HG03442 (cell line): ENCODE results near the gene ZNF80.

Source experiments
- ATAC-seq: cut with Tn5 transposase; IDR thresholded peaks from one replicate; pipeline ENCODE4 v1.9.1; 2021; ENCODE audit warnings: mild to moderate bottlenecking, moderate library complexity; ENCODE audit not compliant: unreplicated experiment

The ZNF80 gene

DNA sequence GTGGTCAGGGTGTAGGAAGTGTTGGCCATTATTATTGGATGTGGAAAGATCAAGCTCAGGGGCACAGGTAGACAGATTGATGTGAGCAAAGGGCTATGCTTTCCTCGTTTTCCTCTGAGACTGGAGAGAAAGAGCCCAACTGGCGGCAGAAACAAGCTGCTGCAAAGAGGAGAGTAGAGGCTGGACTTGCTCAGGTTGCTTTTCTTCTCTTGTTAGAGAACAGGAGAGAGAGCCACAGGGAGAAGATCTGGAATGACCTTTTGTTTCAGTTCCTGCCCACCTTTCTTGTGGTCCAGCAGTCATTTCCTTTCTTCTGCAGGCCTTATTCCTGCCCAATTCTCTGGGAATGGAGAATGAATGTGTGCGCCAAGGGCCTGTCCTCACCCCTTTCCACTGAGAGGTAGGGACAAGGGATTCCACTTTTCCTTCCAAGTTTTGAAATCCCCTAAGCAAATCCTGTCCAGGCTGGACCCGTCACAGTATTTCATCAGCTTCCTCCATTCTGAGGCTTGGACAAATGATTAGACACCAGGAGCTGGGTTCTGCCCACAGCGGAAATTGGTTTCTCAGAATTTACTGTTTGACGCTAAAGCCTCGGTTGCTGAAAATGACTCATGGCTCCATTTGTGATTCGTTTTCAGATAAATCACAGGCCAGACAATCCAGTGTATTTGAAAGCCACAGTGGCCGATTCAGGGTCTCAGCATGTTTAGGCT lies 16.1 kb downstream of the ZNF80 start:
- ATAC-seq, result peak; percentile 35

DNA sequence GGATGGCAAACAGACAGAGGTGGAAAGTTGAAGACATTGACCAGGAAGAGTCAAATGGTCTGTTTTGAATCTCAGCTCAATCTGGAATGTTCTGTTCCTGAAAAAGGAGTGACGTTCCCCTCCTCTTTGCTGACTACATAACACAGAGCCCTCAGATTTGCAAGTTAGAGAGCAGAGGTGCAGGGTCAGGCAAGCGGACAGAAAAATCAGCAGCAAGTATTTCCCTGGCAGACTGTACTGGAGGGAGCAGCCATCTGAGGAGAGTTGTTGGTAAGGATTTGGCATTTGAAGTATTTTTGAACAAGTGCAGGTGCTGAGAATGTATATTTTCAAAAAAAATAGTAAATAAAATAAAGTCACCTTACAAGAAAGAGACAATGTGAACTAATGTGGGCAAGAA lies 17.6 kb downstream of the ZNF80 start:
- ATAC-seq, result no peak

DNA sequence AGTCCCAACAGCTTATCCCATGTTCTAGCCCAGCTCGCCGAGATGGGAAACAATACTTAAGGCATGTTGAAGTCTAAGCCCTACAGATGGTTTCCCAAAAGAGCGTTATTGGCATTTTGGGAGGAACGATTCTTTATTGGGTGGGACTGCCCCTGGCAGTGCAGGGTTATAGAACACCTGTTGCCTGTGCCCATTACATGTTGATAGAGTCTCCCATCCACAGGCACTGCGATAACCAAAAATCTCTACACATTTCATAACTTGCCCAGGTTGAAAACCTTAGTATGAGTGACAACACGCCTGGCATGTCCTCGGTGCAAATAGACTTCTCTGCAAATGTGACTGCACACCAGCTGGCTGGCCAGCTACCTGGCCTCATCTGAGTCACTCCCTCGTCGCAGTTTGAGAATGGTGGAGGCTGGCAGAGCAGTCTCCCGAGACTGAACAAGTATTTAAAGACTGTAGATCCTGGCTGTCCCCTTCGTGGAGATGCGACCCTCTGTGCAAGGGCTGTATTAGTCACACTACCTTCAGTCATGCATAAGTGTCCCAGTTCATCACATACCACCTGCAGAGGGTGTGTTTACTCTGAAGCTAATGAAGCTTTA lies 18.7 kb downstream of the ZNF80 start:
- ATAC-seq, result no peak

DNA sequence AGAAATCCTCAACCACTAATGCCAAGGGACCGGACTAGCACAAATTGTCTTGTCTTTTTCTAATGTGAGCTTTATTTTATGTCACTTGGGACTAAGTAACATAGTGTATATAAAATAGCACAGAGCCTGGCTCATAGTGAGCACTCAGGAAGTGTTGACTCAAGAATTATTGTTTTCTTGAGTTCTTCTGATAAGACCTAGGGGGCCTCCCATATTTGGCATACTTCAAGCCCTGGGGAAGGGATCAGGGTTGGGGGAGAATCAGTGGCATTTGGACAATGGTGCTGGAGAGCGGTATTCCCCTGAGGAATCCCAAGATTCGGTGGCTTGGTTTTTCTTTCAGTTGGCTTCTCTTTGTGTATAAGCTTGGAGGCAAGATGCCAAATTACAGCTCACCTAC lies 19.4 kb downstream of the ZNF80 start:
- no peak for ATAC-seq

DNA sequence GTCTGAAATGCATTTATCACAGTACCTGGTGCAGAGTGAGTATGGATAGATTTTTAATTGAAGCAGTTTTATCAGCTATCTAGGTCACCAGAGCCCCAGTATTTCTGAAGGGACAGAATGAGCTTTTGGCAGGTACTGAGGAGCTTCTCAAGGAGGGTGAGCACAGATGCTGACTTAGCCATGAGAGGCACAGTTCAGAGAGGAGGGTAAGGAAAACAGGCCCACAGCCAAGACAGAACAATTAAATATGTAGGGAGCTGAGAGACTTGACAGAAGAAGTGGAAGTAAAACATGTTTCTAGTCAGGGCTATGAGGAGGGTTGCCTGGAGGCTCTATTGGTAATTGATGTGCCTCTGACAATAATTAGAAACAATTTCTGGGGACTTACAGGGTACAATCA lies 20.1 kb downstream of the ZNF80 start:
- no peak for ATAC-seq

DNA sequence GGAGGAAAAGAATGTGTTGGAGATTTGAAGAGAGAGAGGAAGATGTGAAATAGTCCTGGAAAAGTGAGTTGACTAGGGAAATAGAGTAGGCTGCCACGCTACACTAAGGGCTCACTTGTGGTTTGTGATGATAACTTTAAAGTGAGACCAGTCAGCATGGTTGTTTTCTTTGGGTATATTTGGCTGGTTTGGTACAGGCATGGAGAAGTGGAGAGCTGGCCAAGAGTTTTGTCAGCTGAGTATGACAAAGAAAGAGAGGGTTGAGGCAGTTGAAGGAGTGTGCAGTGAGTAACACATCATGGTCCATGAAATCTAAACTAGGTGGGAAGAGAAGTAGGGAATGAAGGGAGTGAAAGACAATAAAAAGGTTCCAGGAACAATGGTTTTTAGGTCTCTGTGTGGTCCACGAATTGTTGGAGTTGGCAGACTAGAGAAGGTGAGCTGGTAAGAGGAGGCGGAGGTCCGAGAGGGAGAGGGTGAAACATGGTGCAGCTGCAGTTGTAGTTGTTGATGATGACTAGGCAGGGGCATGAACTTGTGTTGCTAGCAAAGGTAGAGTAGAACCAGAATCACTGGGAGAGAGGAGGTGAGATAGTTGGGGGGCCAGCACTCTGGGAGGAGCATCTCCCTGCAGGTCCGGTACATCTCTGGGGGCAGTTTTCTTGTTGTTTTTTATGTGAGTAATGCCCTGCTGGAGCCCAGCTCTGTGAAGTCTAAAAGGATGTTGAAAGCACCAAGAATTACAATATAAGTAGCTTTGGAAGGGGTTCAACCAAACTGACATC lies 21.0 kb downstream of the ZNF80 start:
- ATAC-seq, result no peak

DNA sequence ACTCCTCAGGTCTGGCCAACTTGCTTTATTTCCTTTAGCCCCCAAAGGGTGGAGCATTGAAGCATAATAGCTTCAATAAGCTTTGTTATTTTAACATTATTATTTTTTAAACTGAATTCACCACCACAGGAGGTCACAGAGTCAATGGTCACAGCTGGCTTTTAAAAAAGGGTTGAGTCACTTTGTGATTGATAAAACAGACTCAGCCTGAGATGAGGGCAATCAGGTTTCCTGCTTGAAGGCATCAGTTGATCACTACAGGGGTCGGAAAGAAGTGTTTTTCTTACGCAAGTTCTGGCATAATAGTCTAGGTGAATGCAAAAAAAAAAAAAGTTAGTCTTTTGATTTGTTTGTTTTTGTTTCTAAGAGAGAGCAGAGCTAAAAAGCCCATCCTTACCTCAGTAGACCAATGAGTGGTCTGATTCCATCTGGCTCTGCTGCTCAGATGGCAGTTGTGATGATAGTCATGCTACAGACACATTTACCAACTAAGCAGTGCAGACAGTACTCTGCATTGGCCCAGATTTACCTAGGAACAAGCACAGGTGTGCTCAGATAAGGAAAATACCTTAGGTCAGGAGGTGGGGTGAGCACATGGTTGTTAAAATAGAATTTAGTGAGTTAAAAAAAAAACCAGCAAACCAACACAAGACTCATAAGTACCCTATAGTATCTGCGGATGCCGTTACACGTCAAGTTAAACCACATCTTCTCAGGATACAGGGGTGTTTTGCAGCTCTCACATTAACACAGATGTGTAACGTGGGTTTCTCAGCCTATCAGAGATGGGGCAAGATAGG lies 22.6 kb downstream of the ZNF80 start:
- ATAC-seq, result peak; percentile 18

DNA sequence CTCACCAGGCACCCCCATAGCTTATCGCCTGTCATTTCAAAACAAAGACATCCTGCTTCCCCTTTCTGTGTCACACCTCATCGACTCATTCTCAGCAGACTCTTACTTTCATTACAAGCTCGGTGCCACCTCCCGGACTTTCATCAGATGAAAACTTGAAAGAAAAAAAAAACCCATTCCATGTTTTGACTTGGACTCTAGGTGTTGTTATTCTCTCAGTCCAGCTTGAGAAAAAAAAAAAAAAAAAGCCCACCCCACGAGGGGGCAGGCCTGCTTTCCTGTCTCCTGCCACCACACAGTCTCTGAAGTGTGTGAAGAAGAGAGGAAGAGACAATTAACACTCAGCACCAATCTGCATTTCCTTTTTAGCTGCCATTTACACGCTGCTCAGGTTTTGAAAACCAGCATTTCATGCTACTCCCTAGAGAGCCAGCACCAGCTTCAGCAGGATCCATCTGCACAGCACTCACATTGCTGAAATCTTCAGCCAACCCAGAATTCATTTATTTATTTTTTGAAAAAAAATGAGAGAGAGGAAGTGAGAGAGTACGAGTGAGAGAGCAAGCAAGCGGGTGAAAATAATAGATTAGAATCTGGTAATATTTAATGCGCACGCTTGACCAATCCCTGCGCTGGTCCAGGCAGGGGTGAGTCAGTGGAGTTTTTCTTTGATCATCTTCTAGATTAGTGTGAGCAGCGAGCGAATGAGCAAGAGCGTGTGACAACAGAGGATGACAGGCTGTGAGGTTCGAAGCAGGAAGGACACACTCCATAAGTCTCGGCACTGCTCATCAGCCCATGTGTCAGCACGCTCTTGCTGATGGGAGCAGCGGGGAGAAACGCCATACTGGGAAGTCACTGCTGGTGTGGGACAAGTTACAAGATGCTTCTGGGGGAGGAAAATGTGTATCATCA lies 23.5 kb downstream of the ZNF80 start:
- peak; percentile 82 for ATAC-seq

DNA sequence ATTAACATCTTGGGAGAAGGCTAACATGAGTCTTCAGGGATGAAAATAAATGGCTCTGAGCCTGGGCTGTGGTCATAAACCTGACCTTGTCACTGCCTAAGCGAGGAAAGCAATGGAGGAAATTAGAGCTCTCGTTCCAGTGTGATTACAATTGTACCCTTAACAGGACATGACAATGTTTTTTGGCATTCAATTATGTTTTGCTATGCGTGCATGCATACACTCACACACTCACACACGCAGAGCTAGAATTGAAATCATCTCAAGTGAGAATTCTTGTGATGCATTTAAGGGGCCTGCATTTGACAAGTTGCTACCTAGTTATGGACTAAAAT lies 24.1 kb downstream of the ZNF80 start:
- ATAC-seq, result peak; percentile 5

DNA sequence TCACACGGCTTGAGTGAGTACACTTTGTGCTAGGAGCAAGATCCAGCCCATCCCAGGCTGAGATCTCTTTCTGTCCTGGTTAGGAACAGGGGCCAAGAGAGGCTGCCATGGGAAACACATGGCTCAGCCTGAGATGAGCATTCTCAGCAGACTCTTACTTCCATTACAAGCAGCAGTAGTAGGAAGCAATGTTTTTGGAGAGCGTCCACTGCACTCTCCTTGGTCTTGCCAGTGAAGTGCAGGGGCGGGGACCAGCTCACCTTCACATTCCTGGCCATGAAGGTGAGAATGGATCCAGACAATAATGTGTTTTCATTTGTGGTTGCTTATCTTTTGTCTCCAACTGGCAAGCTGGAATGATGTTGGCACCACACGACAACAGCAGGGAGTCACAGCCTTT lies 24.7 kb downstream of the ZNF80 start:
- no peak for ATAC-seq

DNA sequence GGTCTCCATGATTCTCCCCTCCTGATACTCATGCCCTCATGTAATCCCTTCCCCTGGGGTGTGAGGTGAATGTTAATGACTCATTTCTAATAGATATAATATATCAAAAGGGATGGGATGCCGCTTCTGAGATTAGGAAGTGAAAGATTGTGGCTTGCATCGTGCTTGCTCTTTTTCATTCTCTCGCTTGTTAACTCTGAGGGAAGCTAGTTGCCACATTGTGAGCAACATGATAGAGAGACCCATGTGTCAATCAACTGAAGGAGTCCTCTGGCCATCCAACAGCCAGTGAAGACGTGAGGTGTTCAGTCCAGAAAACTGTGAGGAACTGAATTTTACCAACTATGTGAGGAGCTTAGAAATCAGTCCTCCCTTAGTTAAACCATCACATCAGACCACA lies 29.6 kb downstream of the ZNF80 start:
- peak; percentile 96 for ATAC-seq

DNA sequence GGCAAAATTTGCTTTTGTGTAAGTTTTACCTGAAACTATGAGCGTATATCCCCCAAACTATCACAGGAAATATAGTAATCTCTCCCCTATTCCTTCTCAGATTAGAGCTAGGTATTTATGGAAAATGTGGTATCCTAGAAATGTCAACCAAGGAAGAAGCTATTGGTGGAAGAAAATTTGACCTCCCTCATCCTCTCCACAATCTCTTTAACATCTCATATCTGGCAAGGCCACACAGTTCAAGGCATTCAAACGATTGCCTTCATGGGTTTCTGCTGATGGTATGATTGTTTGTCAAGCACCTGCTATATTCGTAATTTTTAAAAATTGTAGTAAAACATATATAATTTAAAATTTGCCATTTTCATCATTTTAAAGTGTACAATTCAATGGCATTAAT lies 31.0 kb downstream of the ZNF80 start:
- no peak for ATAC-seq

DNA sequence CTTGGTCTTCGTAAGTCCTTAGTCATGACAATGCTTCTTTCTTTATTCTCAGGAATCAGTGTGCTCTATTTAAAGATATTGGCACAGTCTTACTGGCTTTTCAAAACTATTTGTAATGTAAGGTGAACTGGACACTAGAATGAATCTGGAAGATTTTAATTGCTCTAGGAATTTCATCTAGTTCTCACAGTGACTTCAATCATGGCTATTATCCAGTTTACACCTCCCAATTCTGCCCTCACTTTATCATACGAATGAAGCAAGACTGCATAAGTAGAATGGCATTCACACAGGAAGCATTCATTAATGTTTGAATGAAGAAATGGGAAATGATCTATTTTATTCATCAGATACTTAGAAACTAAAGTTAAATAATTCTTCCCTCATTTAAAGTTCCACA lies 31.8 kb downstream of the ZNF80 start:
- ATAC-seq, result no peak

DNA sequence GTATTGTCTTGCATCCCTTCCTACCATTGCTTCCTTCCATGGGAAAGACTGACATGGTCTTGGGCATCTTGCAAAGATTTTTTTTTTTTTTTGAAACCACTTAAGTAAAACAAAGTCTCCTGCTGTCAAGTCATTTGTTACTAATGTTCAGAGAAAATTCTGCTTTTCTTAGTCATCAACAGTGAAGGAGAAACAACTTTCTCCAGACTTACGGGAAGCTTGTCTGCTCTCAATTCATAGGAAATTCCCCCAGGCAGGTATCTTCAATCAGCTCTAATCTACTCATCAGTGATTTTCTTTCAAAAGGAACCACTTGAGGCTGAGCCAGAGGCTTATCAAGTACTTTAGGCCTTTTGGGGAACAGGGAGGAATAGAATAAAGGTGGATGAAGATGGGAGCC lies 42.6 kb downstream of the ZNF80 start:
- no peak for ATAC-seq

DNA sequence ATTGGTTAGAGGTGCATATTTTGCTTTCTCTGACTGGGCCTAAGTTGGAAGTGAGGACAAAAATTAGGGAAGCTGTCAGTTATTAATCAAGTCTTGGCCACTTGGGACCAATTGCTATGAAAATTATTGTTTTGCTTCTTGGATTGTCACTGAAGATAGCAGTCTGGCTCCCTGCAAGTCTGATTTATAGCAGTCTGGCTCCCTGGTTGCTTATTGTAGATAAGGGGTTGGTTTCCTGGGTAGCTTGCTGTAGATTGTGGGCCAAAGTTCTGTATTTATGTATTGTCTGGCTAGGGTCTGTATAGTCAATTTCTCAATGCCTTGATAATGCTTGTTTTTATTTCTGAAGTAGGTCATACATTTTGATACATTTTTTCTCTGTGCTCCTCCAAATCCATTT lies 45.2 kb downstream of the ZNF80 start:
- ATAC-seq, result no peak

DNA sequence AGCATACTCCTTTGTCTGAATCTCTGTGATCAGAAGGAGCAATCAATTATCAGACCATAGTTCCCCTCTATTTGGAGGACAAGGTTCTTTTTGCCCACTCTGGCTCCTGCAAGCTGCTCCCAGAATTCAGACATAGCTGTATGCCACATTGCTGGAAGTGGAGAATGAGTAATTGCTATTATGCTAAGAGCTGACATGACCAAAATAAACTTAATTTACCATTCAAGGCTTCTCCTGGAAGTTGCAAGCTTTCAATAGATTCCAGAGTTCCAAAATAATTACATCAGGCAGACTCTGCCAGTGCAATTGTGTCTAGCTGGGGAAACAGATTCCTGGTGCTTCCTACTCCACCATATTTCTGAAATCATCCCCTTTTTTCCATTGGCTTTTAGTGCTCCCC lies 50.9 kb downstream of the ZNF80 start:
- ATAC-seq, result no peak
